DOHH2 (cell line): Measurements from ENCODE around the gene SLC12A8.

Experiments used
- EZH2phosphoT487 ChIP-seq: fragments of 200-600 bp; sonication (generic); IDR thresholded peaks from 2 replicates; pipeline ENCODE4 v1.6.1; 2017; ENCODE audit warnings: borderline replicate concordance, mild to moderate bottlenecking, antibody characterized with exemption, low read length, moderate library complexity, mixed read lengths
- TF ChIP-seq, protein P1 (sequence below): fragments of 200-600 bp; sonication (generic); IDR thresholded peaks from one replicate; pipeline ENCODE4 v1.5.1; 2014; ENCODE audit warnings: antibody characterized with exemption, mild to moderate bottlenecking, low read depth, low read length; ENCODE audit not compliant: poor library complexity, severe bottlenecking

DNA sequence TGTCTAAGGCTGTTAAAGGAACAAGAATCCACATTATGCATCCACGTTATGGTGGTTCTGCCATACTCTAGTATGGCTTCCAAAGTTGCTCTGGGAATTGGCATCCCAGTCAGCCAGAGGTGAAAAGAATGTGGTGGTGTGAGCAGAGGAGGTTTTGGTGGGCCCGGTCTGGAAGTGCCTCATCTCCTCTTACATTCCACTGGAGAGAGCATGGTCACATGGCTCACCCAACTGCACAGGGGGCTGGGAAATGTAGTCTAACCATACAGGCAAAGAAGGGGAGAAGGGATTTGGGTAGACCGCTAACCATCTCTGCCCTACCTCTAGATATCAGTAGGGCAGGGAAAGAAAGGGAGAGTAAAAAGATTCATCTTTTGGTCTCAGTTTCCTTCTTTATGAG lies 153.6 kb downstream of the SLC12A8 start:
- TF ChIP-seq, protein P1, sequence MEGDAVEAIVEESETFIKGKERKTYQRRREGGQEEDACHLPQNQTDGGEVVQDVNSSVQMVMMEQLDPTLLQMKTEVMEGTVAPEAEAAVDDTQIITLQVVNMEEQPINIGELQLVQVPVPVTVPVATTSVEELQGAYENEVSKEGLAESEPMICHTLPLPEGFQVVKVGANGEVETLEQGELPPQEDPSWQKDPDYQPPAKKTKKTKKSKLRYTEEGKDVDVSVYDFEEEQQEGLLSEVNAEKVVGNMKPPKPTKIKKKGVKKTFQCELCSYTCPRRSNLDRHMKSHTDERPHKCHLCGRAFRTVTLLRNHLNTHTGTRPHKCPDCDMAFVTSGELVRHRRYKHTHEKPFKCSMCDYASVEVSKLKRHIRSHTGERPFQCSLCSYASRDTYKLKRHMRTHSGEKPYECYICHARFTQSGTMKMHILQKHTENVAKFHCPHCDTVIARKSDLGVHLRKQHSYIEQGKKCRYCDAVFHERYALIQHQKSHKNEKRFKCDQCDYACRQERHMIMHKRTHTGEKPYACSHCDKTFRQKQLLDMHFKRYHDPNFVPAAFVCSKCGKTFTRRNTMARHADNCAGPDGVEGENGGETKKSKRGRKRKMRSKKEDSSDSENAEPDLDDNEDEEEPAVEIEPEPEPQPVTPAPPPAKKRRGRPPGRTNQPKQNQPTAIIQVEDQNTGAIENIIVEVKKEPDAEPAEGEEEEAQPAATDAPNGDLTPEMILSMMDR, result no peak
- no peak for TF ChIP-seq EZH2phosphoT487
